Measurements from ENCODE around the gene SZRD1. TPM values are rescaled to one million over a fixed set of nuclear protein-coding genes. Genes with fewer than 3 reads are reported as not detected.
"Not testable (repeated sequence)": the region's sequence is repeated elsewhere in the genome, so short reads cannot be mapped to it uniquely, and the experiment has no call there.

SZRD1 gene
- polyA plus RNA-seq, 5 donors: 77.4 to 103 (median 83.0) TPM

- DNase-seq: no peak
Observed at GRCh38 chr1:16352842-16353535, 14.1 kb upstream of the SZRD1 start.

DNA sequence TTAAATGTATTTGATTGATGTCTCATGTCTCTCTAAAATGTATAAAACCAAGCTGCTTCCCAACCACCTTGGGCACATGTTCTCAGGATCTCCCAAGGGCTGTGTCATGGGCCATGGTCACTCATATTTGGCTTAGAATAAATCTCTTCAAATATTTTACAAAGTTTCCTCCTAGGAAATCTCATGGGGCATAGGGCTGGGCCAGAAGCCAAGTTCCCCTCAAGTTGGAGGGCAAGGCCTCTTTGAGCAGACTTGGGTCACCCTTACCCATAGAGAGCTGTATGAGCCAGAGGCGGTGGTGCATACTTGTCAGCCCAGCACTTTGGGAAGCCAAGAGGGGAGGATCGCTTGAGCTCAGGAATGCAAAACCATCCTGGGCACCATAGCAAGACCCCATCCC, 12.4 kb upstream of the SZRD1 start:
- no peak for DNase-seq

DNA sequence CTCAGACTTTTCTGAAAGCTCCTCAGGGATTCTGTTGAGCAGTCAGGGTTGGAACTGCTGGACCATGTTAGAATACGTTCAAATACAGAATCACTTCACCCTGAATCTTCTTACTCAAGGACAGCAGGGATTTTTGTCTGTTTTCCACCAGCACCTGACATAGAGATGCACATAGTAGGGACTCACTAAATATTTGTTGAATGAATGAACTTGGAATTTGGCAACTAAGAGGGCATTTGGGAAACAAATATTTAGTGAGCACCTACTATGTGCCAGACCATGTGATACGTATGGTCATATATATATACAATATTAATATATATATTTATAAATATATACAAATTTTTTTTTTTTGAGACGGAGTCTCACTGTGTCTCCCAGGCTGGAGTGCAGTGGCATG, 10.2 kb upstream of the SZRD1 start:
- no peak for DNase-seq

DNA sequence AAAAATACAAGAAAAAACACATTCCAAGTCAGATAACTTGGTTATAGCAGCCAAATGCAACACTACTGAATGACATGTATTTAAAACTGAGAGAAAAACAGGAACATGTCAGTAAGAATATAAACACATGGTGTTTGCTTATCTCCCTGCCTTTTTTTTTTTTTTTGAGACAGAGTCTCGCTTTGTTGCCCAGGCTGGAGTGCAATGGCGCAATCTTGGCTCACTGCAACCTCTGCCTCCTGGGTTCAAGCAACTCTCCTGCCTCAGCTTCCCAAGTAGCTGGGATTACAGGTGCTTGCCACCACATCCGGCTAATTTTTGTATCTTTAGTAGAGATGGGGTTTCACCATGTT, 1.9 kb upstream of the SZRD1 start:
- not testable (repeated sequence) for DNase-seq

- DNase-seq: no peak
Observed at GRCh38 chr1:16367258-16367967, 371 bp downstream of the SZRD1 start.

- peak; percentile 27 to 36 for DNase-seq
Observed at GRCh38 chr1:16367968-16368890, 1.2 kb downstream of the SZRD1 start.

DNA sequence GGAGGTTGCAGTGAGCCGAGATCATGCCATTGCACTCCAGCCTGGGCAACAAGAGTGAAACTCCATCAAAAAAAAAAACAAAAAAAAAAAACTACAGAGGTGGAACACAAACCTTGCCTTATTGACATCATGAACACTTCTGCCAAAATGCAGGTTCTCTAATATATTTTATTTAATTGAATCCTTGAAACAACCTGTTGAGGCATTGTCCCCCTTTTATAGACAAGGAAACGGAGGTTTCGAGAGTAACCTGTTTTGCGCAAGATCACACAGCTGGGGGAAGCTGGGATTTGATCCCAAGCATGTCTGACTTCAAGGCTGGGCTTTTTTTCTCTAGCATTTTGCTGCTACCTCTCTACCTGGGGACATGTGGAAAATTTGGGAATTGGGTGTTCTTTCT, 2.8 kb downstream of the SZRD1 start:
- no peak for DNase-seq

GRCh38 chr1:16371725-16372124, 4.7 kb downstream of the SZRD1 start:
- DNase-seq: no peak

- DNase-seq: no peak
Observed at GRCh38 chr1:16372535-16373285, 5.7 kb downstream of the SZRD1 start.

DNA sequence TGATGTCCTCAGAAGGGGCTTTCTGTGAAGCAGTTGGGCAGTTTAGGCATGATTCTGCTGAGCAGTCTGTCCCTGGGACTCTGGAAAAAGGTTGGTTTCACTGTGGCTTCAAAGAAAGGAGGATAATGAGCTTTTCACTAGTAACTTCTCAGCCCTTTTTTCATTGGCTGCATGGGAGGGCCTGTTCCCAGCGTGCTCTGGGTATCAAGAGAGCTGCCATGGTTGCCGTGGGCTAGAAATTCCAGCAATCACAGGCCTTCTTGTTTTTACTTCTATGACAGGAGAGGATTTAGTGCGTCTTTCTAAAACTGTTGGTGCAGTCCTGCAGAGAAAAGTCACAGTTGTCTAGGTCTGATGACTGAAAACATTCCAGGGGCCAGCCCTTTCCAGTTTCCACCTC, 7.2 kb downstream of the SZRD1 start:
- no peak for DNase-seq

- no peak for DNase-seq
Observed at GRCh38 chr1:16375521-16376340, 8.7 kb downstream of the SZRD1 start.

- no peak for DNase-seq
Observed at GRCh38 chr1:16376971-16377370, 9.9 kb downstream of the SZRD1 start.

DNA sequence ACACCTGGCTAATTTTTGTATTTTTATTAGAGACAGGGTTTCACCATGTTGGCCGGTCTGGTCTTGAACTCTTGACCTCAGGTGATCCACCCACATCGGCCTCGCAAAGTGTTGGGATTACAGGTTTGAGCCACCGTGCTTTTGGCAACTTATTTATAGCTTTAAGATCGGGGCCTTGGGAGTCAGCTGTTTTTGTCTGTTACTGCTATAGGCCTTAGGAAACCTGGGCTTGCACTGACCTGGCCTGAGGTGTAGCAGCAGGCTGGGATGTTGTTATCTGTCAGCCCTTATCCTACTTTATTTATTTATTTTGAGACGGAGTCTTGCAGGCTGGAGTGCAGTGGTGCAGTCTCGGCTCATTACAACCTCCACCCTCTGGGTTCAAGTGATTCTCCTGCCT, 11.4 kb downstream of the SZRD1 start:
- no peak for DNase-seq

DNA sequence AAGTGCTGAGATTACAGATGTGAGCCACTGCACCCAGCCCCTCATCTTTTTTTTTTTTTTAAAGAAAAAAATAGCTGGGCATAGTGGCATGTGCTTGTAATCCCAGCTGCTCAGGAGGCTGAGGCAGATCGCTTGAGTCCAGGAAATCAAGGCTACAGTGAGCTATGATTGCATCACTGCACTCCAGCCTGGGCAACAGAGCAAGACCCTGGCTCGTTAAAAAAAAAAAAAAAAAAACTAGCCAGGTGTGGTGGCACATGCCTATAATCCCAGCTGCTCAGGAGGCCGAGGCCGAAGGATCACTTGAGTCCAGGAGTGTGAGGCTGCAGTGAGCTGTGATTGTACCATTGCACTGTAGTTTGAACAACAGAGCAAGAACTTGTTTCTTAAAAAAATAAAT, 13.8 kb downstream of the SZRD1 start:
- DNase-seq: no peak

DNA sequence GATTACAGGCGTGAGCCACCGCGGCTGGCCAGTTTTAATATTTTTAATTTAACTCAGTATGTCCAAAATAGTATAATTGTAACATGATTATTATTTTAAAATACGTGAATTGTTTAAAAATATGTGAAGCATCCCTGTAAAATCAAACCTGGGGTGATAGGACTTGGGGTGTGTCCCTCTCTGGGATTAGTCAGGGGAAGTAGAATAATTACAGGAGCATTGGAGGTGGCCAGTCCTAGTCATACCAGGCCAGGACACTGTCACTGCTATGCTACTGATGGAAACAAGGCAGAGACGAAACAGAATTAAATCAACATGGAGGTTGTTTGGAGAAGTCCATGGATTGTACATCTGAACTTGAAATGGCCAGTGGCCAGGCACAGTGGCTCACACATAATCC, 16.8 kb downstream of the SZRD1 start:
- no peak for DNase-seq

DNA sequence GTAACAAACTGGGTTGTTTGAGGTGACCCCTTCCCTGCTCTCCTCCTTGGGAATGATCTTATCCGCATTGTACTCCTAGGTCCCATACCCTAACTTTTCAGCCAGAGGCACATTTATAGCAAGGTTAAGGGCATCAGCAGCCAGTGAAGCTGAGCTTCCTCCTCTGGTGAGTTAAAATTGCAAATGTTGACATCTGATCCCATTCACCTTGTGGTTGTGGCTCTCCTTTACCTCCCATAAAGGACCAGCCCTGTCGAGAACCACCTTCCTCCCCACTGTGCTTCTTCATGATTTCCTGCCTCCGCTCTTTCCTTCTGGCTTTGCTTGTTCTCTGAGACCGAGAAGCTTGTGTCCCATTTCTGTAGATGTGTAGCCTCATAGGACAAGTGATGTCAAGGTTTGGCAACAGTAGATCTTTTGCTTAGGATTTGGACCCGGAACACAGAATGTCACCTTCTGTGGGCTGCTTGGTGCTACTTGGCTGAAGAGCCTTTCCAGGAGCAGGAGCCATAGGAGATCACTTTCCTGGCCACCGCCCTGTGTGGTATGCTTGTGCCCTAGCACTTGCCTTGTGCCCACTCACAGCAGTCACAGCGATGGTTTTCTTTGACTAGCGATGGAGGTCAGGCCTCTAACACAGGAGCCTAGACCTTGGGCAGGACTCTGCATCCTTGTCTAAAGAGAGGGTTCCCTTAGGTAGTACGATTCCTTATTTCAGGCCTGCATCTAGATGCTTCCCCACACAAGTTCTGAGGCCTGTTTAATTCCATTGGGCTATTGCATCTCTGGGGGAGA, 18.8 kb downstream of the SZRD1 start:
- no peak for DNase-seq

- DNase-seq: no peak
Observed at GRCh38 chr1:16386454-16387113, 19.5 kb downstream of the SZRD1 start.

DNA sequence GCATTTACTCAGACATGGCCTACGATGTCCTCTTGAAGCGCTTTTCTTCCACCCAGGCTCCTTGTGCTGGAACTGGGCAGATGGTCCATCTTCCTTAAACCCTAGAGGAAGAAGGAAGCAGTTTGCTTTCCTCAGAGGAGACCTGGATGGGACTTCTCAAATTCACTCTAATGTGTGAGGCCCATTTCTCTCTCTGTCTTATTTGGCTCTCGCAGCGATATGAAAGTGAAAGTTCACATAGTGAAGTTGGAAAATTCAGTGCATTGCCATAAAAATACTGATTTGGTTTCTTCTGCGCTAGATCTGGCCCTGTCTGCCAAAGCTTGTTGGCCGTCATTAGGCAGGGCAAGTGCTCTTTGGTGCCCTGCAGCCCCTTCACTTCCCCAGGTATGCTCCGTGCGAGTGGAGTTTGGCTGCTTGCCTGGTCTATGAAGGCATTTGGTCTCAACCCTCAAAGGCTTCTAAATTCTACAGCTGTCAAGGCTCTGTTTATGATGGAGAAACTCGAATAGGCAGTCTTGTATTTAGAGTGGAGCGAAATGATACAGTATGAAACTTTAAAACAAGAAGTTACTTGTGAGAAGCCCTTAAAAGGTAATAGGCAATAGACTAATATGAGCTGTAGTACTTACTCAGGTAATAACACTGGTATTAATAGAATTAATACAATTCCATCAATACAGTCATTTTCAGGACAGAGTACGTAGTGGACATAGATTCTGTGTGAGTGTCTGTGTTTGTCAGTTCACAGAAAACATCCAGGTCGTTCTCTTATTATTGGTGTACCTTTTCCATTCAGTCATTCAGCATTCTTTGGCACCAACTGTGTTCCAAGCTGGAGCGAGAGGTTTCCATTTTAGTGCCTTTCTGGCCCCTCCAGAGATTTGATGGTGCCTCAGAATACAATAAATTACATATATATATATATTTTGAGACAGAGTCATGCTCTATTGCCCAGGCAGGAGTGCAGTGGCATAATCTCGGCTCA, 20.5 kb downstream of the SZRD1 start:
- DNase-seq: peak; percentile 57
